ENCODE results near the gene SPART.

- TF ChIP-seq CTCF (IDR thresholded peaks at IDR 0.05 in 8 of 11, conservative IDR thresholded peaks at IDR 0.05 in 3 of 11) (no peak), POLR2AphosphoS5 (IDR thresholded peaks at IDR 0.05) (no peak), POLR2A (IDR thresholded peaks at IDR 0.05) (no peak)
Observed at GRCh38 chr13:36323408-36323807, 22.8 kb downstream of the SPART start.
